Measurements from ENCODE around the gene SLC16A4. TPM values are rescaled to one million over a fixed set of nuclear protein-coding genes. Genes with fewer than 3 reads are reported as not detected.

Gene SLC16A4
- total and polyA plus RNA-seq, 2 experiments from 2014 or later, result 10.7 to 16.2 TPM

GRCh38 chr1:110384581-110385321, 6.1 kb downstream of the SLC16A4 start:
- H4K20me1 ChIP-seq (ENCODE audit: insufficient read depth, poor library complexity, severe bottlenecking), result no peaks in the 10 kb centered on the region
- no peaks in the 10 kb centered on the region for H3K79me2 ChIP-seq
- peak overlapping the region; percentile 59 for H3K27ac ChIP-seq
- H3K36me3 ChIP-seq (replicated peaks; ENCODE audit: insufficient read depth, low read depth), result no peaks in the 10 kb centered on the region
- H3K4me2 ChIP-seq, result peak overlapping the region; percentile 15
- H3K27me3 ChIP-seq, result no peaks in the 10 kb centered on the region
- H3K4me1 ChIP-seq (ENCODE audit: insufficient read depth), result peaks cover 2% of the 10 kb centered on the region
- no peaks in the 10 kb centered on the region for H3K9me3 ChIP-seq (ENCODE audit: low read depth)
- H2AFZ ChIP-seq, result no peak overlapping the region
- H3K4me3 ChIP-seq, result no peak overlapping the region
- DNase-seq (ENCODE audit: low spot score), result peak; percentile 29
- TF ChIP-seq CTCF (IDR thresholded peaks at IDR 0.05; ENCODE audit: poor library complexity), result no peak
- TF ChIP-seq EZH2phosphoT487 (IDR thresholded peaks at IDR 0.05; ENCODE audit: low read depth, severe bottlenecking, unreplicated experiment), result no peak
- no peak for TF ChIP-seq EZH2 (IDR thresholded peaks at IDR 0.05; ENCODE audit: borderline replicate concordance)
- 91% methylated on average over 19 of the region's 19 CpGs for WGBS (ENCODE audit: low lambda C conversion rate, missing lambda C conversion rate)
- no peaks in the 10 kb centered on the region for H3K9me2 ChIP-seq (replicated peaks; ENCODE audit: insufficient read depth)

DNA sequence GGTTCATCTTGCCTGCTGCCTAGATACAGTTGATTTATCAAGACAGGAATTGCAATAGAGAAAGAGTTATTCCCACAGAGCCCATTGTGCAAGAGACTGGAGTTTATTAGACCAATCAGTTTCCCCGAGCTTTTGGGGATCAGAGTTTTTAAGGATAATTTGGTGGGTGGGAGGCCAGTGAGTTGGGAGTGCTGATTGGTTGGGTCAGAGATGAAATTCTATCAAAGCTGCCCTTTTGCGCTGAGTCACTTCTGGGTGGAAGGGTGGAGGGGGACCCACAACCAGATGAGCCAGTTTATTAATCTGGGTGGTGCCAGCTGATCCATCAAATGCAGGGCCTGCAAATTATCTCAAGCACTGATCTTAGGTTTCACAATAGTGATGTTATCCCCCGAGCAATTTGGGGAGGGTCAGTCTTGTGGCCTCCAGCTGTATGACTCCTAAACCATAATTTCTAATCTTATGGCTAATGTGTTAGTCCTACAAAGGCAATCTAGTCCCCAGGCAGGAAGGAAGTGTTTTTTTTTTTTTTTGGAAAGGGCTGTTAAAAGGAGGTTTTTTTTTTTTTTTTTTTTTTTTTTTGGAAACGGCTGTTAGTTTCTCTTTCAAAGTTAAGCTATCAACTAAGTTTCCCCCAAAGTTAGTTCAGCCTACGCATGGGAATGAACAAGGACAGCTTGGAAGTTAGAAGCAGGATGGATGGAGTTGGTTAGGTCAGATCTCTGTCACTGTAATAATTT, 7.4 kb downstream of the SLC16A4 start:
- WGBS (ENCODE audit: low lambda C conversion rate, missing lambda C conversion rate), result 77% methylated on average over 5 of the region's 5 CpGs
- Histone ChIP-seq H2AFZ (no peak overlapping the region), H3K27me3 (no peaks in the 10 kb centered on the region)

DNA sequence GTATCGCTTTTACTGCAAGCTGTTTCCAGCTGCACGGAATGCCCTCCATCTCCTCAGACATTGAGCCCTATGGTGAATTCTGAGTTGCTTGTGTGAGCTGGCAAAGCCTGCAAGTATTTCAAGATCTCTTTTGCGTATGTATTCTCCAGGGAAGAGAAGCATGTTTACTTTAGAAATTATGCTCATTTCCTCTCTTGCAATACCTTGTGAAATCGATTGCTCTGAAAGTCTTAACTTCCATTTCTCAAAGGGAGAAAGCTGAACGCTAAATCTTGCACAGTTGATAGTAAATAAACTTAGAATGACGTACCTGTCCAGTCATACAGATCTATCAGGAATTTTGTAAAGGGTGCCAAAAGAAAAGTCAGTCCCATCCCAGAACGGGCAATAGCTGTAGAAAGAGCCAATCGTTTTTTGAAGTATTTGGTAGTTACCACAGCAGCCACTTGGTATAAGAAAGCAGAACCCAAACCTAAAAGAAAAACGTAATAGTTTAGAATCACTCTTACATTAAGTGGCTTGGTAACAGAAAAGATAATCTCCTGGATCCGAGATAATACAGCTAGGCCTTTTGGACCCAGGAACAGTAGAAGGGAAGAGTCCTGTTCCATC, 10.0 kb downstream of the SLC16A4 start:
- Histone ChIP-seq H3K4me1 (ENCODE audit: insufficient read depth) (no peaks in the 10 kb centered on the region), H3K79me2 (no peaks in the 10 kb centered on the region), H2AFZ (no peak overlapping the region), H3K27me3 (no peaks in the 10 kb centered on the region), H4K20me1 (ENCODE audit: insufficient read depth, poor library complexity, severe bottlenecking) (no peaks in the 10 kb centered on the region), H3K27ac (peak overlapping the region; percentile 19), H3K4me2 (no peak overlapping the region), H3K4me3 (no peak overlapping the region), H3K9me3 (ENCODE audit: low read depth) (no peaks in the 10 kb centered on the region), H3K36me3 (replicated peaks; ENCODE audit: insufficient read depth, low read depth) (peaks cover 4% of the 10 kb centered on the region), H3K9me2 (replicated peaks; ENCODE audit: insufficient read depth) (no peaks in the 10 kb centered on the region)
- TF ChIP-seq EZH2 (IDR thresholded peaks at IDR 0.05; ENCODE audit: borderline replicate concordance), result no peak
- no peak for TF ChIP-seq CTCF (IDR thresholded peaks at IDR 0.05; ENCODE audit: poor library complexity)
- no peak for TF ChIP-seq EZH2phosphoT487 (IDR thresholded peaks at IDR 0.05; ENCODE audit: low read depth, severe bottlenecking, unreplicated experiment)
- 79% methylated on average over 9 of the region's 10 CpGs for WGBS (ENCODE audit: low lambda C conversion rate, missing lambda C conversion rate)
- no peak for DNase-seq (ENCODE audit: low spot score)

More for the DNA sequence above, 7.4 kb downstream of the SLC16A4 start:
- DNase-seq (ENCODE audit: low spot score), result no peak
- Histone ChIP-seq H3K9me3 (ENCODE audit: low read depth) (no peaks in the 10 kb centered on the region), H3K4me1 (ENCODE audit: insufficient read depth) (no peaks in the 10 kb centered on the region), H3K9me2 (replicated peaks; ENCODE audit: insufficient read depth) (no peaks in the 10 kb centered on the region), H4K20me1 (ENCODE audit: insufficient read depth, poor library complexity, severe bottlenecking) (no peaks in the 10 kb centered on the region), H3K27ac (no peak overlapping the region), H3K36me3 (replicated peaks; ENCODE audit: insufficient read depth, low read depth) (peaks cover 4% of the 10 kb centered on the region), H3K4me2 (no peak overlapping the region), H3K4me3 (no peak overlapping the region), H3K79me2 (no peaks in the 10 kb centered on the region)
- TF ChIP-seq CTCF (IDR thresholded peaks at IDR 0.05; ENCODE audit: poor library complexity), result no peak
- no peak for TF ChIP-seq EZH2phosphoT487 (IDR thresholded peaks at IDR 0.05; ENCODE audit: low read depth, severe bottlenecking, unreplicated experiment)
- TF ChIP-seq EZH2 (IDR thresholded peaks at IDR 0.05; ENCODE audit: borderline replicate concordance), result no peak

Measured in hepatocyte (in vitro differentiated cells).